Psoas muscle (tissue), 8 donors: Measurements from ENCODE around the gene GC. TPM values are rescaled to one million over a fixed set of nuclear protein-coding genes. Genes with fewer than 3 reads are reported as not detected.

Experiments used
- ATAC-seq, 4 donors: fragments of 200-7000 bp; cut with Tn5 transposase; one replicate each; pipeline ENCODE4 v1.9.1; 2020; ENCODE audit warnings: moderate library complexity in 3 of 4, mild to moderate bottlenecking in 2 of 4
- DNase-seq, 2 donors: peaks; one replicate each; pipeline ENCODE4 v3.0.0-alpha.2; 2020
- H3K27ac ChIP-seq: fragments of 200-600 bp; one replicate; pipeline ENCODE4 v1.8.0; 2022
- H3K27me3 ChIP-seq, 3 donors: fragments of 200-600 bp in 1 of 3; one replicate each; pipeline versions ENCODE4 v1.6.1 to v1.8.0; 2013 to 2022; ENCODE audit warnings: low read length in 2 of 3, mild to moderate bottlenecking in 2 of 3, moderate library complexity in 1 of 3; ENCODE audit not compliant: insufficient read depth in 3 of 3
- H3K36me3 ChIP-seq, 2 donors: fragments of 200-600 bp in 1 of 2; one replicate each; pipeline versions ENCODE4 v1.6.1 to v1.8.0; 2013 to 2022; ENCODE audit warnings: low read depth in 1 of 2, mild to moderate bottlenecking in 1 of 2, moderate library complexity in 1 of 2; ENCODE audit not compliant: insufficient read depth in 1 of 2
- H3K4me1 ChIP-seq: fragments of 200-600 bp; one replicate; pipeline ENCODE4 v1.8.0; 2022
- H3K4me3 ChIP-seq: fragments of 200-600 bp; one replicate; pipeline ENCODE4 v1.8.0; 2022; ENCODE audit warnings: mild to moderate bottlenecking
- H3K9me3 ChIP-seq: fragments of 200-600 bp; one replicate; pipeline ENCODE4 v1.8.0; 2022
- WGBS, 3 donors: extraction: QIAGEN DNeasy Blood & Tissue Kit; methylation state at CpG; one replicate each; pipeline versions ENCODE4 v1.1.6 to v1.1.7; 2013; 5-methylcytosine and 5-hydroxymethylcytosine counted together
- intact Hi-C, 2 donors: fragments of 100-400 bp; cut with DNase I; formaldehyde crosslinking; loops; one replicate each; pipeline versions ENCODE4 v1.11.0 to v1.14.2; 2022
- polyA plus RNA-seq, 3 donors: library from polyadenylated mRNA; stranded (reverse); fragments of 200-250 nt; gene quantifications; one replicate each; pipeline ENCODE4 v1.2.3, GENCODE V29; 2013
- total RNA-seq, 4 donors: library from RNA; stranded (reverse); fragmentation: NEBNext Ultra II Directional in 2 of 4; extraction: Animal tissue kit (Norgen Biotek cat#: 25700) in 2 of 4; gene quantifications; one replicate each; pipeline versions ENCODE4 v1.2.1 to v1.2.4, GENCODE V29; 2021 to 2023
- TF ChIP-seq, protein P1 (sequence below): fragments of 200-600 bp; IDR thresholded peaks from one replicate; pipeline ENCODE4 v1.8.0; 2022; ENCODE audit warnings: antibody characterized with exemption
- donor health status: healthy with polysubstance abuse.
- donor health status: DM: no; HTN: no; CAD: no; lungs with moderate emphysema.
- donor health status: Bipolar disorder and iron deficiency.
- donor health status: healthy.
- donor health status: DM: yes; HTN: yes; CAD: no.
- donor health status: DM: no; HTN: no; CAD: no.
- donor health status: DM: no; HTN: no; CAD: no.
- donor health status: DM: yes; HTN: yes; CAD: no.

Gene GC
- total and polyA plus RNA-seq, 7 donors: 0.18 to 0.30 TPM; not detected in 5

DNA sequence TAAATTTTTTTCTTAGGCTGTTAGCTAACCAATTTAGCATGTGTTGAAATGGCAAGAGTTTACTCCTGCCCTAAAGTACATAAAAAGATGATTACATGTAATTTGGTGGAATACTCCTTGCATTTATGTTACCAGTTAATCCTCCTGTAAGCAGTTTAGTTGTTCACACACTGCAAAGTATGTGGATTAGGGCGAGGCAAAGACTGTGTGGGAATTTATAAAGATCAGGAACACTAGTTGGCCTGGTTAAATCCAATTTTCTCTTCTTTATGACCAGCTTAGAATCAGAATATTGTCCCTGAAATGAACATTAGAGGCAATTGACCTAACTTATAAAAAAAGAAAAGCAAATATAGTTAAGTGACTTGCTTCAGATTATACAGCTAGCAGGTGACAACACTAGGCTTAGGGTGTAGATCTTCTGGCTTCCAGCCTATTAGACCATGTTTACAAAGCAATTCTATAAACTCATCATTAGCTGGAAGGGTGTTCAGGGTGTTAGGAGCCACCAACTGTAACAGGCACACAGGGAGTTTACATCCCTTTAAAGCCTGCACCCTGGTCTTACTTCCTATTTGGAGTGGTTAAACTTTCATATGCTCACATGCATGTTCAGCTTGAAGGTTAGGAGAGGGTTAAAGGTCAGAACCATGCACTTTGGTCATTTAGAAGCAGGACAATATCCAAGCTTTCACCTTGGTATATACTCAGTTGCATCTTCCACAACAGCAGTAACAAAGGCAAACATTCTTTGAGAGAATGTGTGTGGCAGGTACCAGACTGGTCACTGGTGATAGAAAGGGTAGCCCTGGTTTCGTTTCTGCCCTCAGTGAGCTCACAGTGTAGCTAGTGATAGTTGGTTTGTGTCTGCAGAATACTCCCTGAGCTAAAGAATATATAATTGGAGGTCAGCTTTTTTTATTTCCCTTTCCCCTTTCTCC, 72.6 kb downstream of the GC start:
- H3K4me1 ChIP-seq: no peaks in the 10 kb centered on the region
- DNase-seq (no peak), ATAC-seq (no peak)
- intact Hi-C loops: loop anchor here (10.0 kb wide), 2 partner anchors 477 to 527 kb away; no protein-coding TSS in a partner anchor
- H3K4me3 ChIP-seq: no peak overlapping the region
- no peak overlapping the region for H3K27ac ChIP-seq
- WGBS, 3 donors: 45 to 64% (median 52%) methylated on average over 2 of the region's 2 CpGs
- H3K36me3 ChIP-seq: no peaks in the 10 kb centered on the region
- H3K9me3 ChIP-seq: no peaks in the 10 kb centered on the region
- H3K27me3 ChIP-seq: no peaks in the 10 kb centered on the region
- TF ChIP-seq, protein P1, sequence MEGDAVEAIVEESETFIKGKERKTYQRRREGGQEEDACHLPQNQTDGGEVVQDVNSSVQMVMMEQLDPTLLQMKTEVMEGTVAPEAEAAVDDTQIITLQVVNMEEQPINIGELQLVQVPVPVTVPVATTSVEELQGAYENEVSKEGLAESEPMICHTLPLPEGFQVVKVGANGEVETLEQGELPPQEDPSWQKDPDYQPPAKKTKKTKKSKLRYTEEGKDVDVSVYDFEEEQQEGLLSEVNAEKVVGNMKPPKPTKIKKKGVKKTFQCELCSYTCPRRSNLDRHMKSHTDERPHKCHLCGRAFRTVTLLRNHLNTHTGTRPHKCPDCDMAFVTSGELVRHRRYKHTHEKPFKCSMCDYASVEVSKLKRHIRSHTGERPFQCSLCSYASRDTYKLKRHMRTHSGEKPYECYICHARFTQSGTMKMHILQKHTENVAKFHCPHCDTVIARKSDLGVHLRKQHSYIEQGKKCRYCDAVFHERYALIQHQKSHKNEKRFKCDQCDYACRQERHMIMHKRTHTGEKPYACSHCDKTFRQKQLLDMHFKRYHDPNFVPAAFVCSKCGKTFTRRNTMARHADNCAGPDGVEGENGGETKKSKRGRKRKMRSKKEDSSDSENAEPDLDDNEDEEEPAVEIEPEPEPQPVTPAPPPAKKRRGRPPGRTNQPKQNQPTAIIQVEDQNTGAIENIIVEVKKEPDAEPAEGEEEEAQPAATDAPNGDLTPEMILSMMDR: no peak

DNA sequence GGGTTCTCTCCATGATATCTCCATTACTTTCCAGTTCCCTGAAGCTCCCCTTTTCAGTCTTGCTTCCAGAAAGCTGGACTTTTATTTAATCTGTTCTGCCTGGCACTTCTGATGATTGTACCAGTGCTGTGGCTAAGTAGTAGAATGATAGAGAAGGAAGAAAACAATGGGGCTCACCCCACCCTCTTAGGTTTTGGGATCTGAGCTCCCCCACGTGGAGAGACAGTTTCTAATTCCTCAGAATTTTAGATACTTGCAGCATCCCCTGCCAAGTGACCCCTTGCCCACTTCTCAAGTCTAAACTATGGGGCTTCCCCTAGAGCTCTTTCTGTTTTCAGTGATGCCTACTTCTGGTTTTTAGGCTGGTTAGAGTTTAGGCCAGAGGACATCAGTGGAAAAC, 73.9 kb downstream of the GC start:
- DNase-seq (no peak), ATAC-seq (no peak)
- Histone ChIP-seq H3K4me3 (no peak overlapping the region), H3K27me3 (no peaks in the 10 kb centered on the region), H3K27ac (no peak overlapping the region), H3K4me1 (no peaks in the 10 kb centered on the region), H3K9me3 (no peaks in the 10 kb centered on the region), H3K36me3 (no peaks in the 10 kb centered on the region)
- TF ChIP-seq, protein P1: no peak
- 10 to 14% (median 14%) methylated on average over 1 of the region's 1 CpG for WGBS, 3 donors
- intact Hi-C loops: loop anchor here (10.0 kb wide), 2 partner anchors 475 to 525 kb away; no protein-coding TSS in a partner anchor

DNA sequence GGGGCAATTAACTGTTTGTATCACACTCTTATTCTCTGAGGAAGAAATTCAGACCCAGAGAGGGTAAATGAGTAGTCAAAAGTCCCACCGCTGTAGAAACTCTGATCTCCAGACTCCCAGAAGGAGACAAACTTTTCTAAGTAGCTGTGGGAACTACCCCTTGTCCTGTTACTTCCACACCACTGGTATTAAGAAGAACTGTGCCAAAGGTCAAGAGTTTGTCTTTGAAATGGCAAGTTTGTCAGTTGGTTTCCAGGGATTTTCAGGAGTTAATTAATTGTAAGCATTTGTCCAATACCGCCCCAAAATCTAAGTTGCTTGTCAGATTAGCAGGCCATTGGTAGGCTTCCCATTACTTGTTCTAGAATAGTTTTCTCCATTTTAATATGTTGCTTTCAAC, 85.7 kb downstream of the GC start:
- intact Hi-C loops: no loop called here
- TF ChIP-seq, protein P1: no peak
- ATAC-seq (no peak), DNase-seq (no peak)
- no peak overlapping the region for H3K27ac ChIP-seq
- no peaks in the 10 kb centered on the region for H3K4me1 ChIP-seq
- 79 to 91% (median 90%) methylated on average over 2 of the region's 2 CpGs for WGBS, 3 donors
- no peaks in the 10 kb centered on the region for H3K36me3 ChIP-seq
- no peaks in the 10 kb centered on the region for H3K9me3 ChIP-seq
- H3K27me3 ChIP-seq: no peaks in the 10 kb centered on the region
- H3K4me3 ChIP-seq: no peak overlapping the region

DNA sequence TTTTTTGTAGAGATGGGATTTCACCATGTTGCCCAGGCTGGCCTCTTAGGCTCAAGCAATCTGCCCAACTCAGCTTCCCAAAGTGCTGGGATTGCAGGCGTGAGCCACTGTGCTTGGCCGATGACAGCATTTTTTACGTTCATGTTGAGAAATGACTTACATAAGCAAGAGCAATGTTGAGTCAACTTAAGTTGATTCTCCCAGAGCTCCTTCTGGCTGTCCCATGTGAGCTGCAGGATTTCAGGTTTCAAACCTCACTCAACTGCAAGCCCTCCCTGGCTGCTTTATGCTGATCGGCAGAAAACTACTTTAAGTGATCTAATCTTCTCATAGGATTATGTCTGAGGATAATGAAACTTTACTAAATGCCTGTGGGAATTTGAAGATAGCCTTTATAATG, 86.8 kb downstream of the GC start:
- Histone ChIP-seq H3K9me3 (no peaks in the 10 kb centered on the region), H3K27ac (no peak overlapping the region), H3K27me3 (no peaks in the 10 kb centered on the region), H3K4me1 (no peaks in the 10 kb centered on the region), H3K36me3 (no peaks in the 10 kb centered on the region), H3K4me3 (no peak overlapping the region)
- TF ChIP-seq, protein P1: no peak
- DNase-seq: no peak
- whole genome bisulfite sequencing, 3 donors: 69 to 76% (median 69%) methylated on average over 4 of the region's 4 CpGs
- intact Hi-C loops: no loop called here
- ATAC-seq: no peak
